Kasumi-1 (cell line): Measurements from ENCODE around the gene CCNI.

ENCODE experiments used
- DNase-seq, 2 experiments: peaks; one replicate each; lab custom pipeline; 2025; lab: John Stamatoyannopoulos, UW

Gene CCNI

GRCh38 chr4:77007358-77008230 is 68.2 kb downstream of the CCNI start:
- DNase-seq = peak; percentile 25 to 38

GRCh38 chr4:77006753-77007353 is 68.9 kb downstream of the CCNI start:
- DNase-seq = no peak

DNA sequence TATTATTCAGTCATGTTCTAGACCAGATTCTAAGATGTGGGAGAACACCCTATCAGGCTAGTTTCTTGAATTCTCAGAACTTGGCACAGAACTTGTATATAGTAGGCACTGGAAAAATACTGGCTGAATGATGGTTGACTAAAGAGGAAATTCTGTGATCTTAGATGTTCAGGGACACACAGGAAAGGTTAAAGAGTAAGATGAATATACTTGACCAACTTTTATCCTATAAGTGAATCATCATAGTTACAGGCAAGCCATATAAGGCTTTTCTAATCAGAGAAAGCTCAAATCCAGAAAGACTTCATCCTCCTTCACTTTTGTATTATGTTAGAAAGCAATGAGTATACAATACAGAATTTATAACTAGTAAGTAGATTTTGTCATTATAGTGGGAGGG is 72.4 kb downstream of the CCNI start:
- DNase-seq = no peak

- no peak for DNase-seq
Observed at GRCh38 chr4:77002321-77003107, 73.3 kb downstream of the CCNI start.

- DNase-seq = peak; percentile 47 to 53
Observed at GRCh38 chr4:77001907-77002306, 73.9 kb downstream of the CCNI start.

- no peak for DNase-seq
Observed at GRCh38 chr4:76998251-76998901, 77.4 kb downstream of the CCNI start.

DNA sequence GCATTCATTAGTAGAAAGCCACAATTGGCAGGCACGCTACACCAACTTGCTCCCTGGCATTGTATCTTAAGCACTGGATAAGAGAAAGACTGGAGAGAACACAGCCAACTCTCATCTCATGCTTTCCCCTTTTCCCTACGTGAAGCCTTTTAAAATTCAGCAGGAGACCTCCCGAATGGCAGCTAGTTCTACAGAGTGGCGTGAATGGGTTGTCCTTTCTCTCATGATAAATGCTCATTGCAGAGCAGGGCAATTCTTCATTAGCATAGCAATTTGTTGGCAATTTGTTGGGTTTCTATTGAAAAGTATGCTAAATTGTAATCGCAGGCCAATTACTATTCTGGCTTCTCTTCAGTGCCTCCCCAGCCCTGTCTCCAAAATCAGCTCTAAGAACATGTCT is 78.3 kb downstream of the CCNI start:
- no peak for DNase-seq
